GM21717 (cell line): ENCODE results near the gene GNG8.

ENCODE experiments used
- ATAC-seq: cut with Tn5 transposase; IDR thresholded peaks from one replicate; pipeline ENCODE4 v1.9.1; 2021; ENCODE audit warnings: mild to moderate bottlenecking, moderate library complexity; ENCODE audit not compliant: unreplicated experiment

The GNG8 gene

GRCh38 chr19:46635920-46636761 is at the start of gene GNG8:
GNG8 (minus strand) TSS chr19:46636202; CDS start chr19:46634682, 1,520 bp downstream.
- ATAC-seq: no peak

- no peak for ATAC-seq
Observed at GRCh38 chr19:46685189-46685588, 49.2 kb upstream of the GNG8 start.

- no peak for ATAC-seq
Observed at GRCh38 chr19:46678110-46678732, 42.2 kb upstream of the GNG8 start.

- ATAC-seq: no peak
Observed at GRCh38 chr19:46674416-46675178, 38.6 kb upstream of the GNG8 start.

- ATAC-seq: no peak
Observed at GRCh38 chr19:46670813-46671212, 34.8 kb upstream of the GNG8 start.

- no peak for ATAC-seq
Observed at GRCh38 chr19:46668662-46669061, 32.7 kb upstream of the GNG8 start.

GRCh38 chr19:46665072-46665471 is 29.1 kb upstream of the GNG8 start:
- no peak for ATAC-seq

- peak; percentile 27 for ATAC-seq
Observed at GRCh38 chr19:46661735-46662592, 26.0 kb upstream of the GNG8 start.

GRCh38 chr19:46661020-46661731 is 25.2 kb upstream of the GNG8 start, which contains the start of gene DACT3:
DACT3 (minus strand) TSS chr19:46661182; CDS start chr19:46661064, 118 bp downstream.
- peak; percentile 84 for ATAC-seq

- no peak for ATAC-seq
Observed at GRCh38 chr19:46660551-46661019, 24.6 kb upstream of the GNG8 start.

GRCh38 chr19:46660008-46660517 is 24.1 kb upstream of the GNG8 start:
- no peak for ATAC-seq

- no peak for ATAC-seq
Observed at GRCh38 chr19:46659151-46660007, 23.4 kb upstream of the GNG8 start.

GRCh38 chr19:46656541-46656940 is 20.5 kb upstream of the GNG8 start:
- ATAC-seq: no peak

GRCh38 chr19:46654621-46655152 is 18.7 kb upstream of the GNG8 start:
- no peak for ATAC-seq

- ATAC-seq: no peak
Observed at GRCh38 chr19:46650445-46650844, 14.4 kb upstream of the GNG8 start.

- ATAC-seq: no peak
Observed at GRCh38 chr19:46648961-46649960, 13.3 kb upstream of the GNG8 start.
